ENCODE results near the gene MXI1.

GRCh38 chr10:110296966-110297365 lies 89.6 kb downstream of the MXI1 start:
- TF ChIP-seq FOXM1 (IDR thresholded peaks at IDR 0.05; ENCODE audit: borderline replicate concordance) (no peak), BHLHE40 (IDR thresholded peaks at IDR 0.05; ENCODE audit: borderline replicate concordance) (no peak), L3MBTL2 (conservative IDR thresholded peaks at IDR 0.05) (no peak), NFRKB (IDR thresholded peaks at IDR 0.05) (no peak), SP1 (IDR thresholded peaks at IDR 0.05) (no peak), ELF4 (IDR thresholded peaks at IDR 0.05) (no peak), TARDBP (IDR thresholded peaks at IDR 0.05) (no peak)
